Dedifferentiated amniotic fluid mesenchymal stem cell (primary cell): Measurements from ENCODE around the gene GAB4.

Source experiments
- DNase-seq: peaks from one replicate; pipeline ENCODE4 v3.0.0-alpha.2; 2016; ENCODE audit errors: extremely low spot score

GAB4 gene

DNA sequence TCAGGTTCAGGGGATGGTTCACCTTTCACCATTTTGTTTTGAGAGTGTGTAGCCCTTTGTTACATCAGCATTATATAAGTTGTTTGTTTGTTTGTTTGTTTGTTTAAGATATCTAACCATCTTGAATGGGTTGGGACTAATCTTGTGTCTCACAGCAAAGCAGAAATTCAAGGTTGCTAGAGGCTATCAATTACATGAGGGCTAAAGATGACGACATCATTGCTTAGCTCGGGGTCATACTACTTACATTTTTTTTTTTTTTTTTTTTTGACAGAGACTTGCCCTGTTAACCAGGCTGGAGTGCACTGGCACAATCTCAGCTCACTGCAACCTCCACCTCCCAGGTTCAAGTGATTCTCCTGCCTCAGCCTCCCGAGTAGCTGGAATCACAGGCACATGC is 95.7 kb downstream of the GAB4 start:
- no peak for DNase-seq
